ENCODE measurements around the gene ATOSA. TPM values are rescaled to one million over a fixed set of nuclear protein-coding genes. Genes with fewer than 3 reads are reported as not detected.

The ATOSA gene
- total RNA-seq, 1 experiment from 2014 or later: 13.2 TPM

- TF ChIP-seq ZNF219 (CRISPR knock-in tag; IDR thresholded peaks at IDR 0.05; ENCODE audit: borderline replicate concordance): no peak
- TF ChIP-seq, protein P1, sequence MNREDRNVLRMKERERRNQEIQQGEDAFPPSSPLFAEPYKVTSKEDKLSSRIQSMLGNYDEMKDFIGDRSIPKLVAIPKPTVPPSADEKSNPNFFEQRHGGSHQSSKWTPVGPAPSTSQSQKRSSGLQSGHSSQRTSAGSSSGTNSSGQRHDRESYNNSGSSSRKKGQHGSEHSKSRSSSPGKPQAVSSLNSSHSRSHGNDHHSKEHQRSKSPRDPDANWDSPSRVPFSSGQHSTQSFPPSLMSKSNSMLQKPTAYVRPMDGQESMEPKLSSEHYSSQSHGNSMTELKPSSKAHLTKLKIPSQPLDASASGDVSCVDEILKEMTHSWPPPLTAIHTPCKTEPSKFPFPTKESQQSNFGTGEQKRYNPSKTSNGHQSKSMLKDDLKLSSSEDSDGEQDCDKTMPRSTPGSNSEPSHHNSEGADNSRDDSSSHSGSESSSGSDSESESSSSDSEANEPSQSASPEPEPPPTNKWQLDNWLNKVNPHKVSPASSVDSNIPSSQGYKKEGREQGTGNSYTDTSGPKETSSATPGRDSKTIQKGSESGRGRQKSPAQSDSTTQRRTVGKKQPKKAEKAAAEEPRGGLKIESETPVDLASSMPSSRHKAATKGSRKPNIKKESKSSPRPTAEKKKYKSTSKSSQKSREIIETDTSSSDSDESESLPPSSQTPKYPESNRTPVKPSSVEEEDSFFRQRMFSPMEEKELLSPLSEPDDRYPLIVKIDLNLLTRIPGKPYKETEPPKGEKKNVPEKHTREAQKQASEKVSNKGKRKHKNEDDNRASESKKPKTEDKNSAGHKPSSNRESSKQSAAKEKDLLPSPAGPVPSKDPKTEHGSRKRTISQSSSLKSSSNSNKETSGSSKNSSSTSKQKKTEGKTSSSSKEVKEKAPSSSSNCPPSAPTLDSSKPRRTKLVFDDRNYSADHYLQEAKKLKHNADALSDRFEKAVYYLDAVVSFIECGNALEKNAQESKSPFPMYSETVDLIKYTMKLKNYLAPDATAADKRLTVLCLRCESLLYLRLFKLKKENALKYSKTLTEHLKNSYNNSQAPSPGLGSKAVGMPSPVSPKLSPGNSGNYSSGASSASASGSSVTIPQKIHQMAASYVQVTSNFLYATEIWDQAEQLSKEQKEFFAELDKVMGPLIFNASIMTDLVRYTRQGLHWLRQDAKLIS (CRISPR knock-in tag; IDR thresholded peaks at IDR 0.05; ENCODE audit: borderline replicate concordance): no peak
- no peak for TF ChIP-seq STAT6 (CRISPR knock-in tag; conservative IDR thresholded peaks at IDR 0.05; ENCODE audit: low read depth)
Measured at GRCh38 chr15:52681441-52681840, 2.3 kb upstream of the ATOSA start (continued).

DNA sequence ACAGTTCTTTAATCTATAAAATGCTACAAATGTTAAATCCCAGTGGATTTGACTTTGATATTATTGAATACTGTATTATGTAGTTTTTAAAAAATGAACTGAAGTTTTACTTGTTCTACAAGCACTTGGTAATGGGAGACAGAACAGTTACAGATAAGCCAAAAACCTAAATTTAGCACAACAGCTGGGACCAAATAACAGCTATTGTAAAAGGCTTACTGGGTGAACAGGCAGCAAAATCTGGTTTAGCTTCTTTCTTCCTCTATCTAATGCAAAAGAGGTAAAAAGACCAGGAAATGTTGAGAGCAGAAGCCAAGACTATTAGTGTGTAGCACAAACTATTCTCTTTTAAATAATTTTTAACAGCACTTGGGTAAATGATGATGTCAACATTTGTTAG, 1.6 kb upstream of the ATOSA start:
- Mint-ChIP-seq H3K4me3 (peak overlapping the region; percentile 98; the same call in 1 of the 2 replicates), H3K4me1 (peaks cover 19% of the 10 kb centered on the region), H3K27me3 (ENCODE audit: low read depth) (peaks cover 12% of the 10 kb centered on the region), H3K36me3 (no peaks in the 10 kb centered on the region), H3K27ac (no peak overlapping the region), H3K9me3 (no peaks in the 10 kb centered on the region)
- ChIA-PET CTCF (no interaction called here), POLR2A (interaction anchor here (0.6 kb wide), 1 partner anchor 71 kb away, joined by 3 read pairs; no protein-coding TSS in a partner anchor)
- DNase-seq (ENCODE audit: low spot score) (no peak), ATAC-seq (no peak)
- TF ChIP-seq ZMAT4 (CRISPR knock-in tag; IDR thresholded peaks at IDR 0.05): no peak
- TF ChIP-seq CBFB (CRISPR knock-in tag; IDR thresholded peaks at IDR 0.05; ENCODE audit: low read depth): no peak
- TF ChIP-seq TP53 (CRISPR knock-in tag; IDR thresholded peaks at IDR 0.05): no peak
- no peak for TF ChIP-seq EMX1 (CRISPR knock-in tag; IDR thresholded peaks at IDR 0.05)
- no peak for TF ChIP-seq MYBL2 (CRISPR knock-in tag; IDR thresholded peaks at IDR 0.05)
- TF ChIP-seq ATF3 (CRISPR knock-in tag; conservative IDR thresholded peaks at IDR 0.05): no peak
- TF ChIP-seq MAX (CRISPR knock-in tag; IDR thresholded peaks at IDR 0.05): no peak
- TF ChIP-seq RELA (CRISPR knock-in tag; IDR thresholded peaks at IDR 0.05; ENCODE audit: borderline replicate concordance): no peak
- TF ChIP-seq ZNF121 (CRISPR knock-in tag; IDR thresholded peaks at IDR 0.05): no peak
- no peak for TF ChIP-seq SMAD4 (CRISPR knock-in tag; IDR thresholded peaks at IDR 0.05)
- TF ChIP-seq, protein P2, sequence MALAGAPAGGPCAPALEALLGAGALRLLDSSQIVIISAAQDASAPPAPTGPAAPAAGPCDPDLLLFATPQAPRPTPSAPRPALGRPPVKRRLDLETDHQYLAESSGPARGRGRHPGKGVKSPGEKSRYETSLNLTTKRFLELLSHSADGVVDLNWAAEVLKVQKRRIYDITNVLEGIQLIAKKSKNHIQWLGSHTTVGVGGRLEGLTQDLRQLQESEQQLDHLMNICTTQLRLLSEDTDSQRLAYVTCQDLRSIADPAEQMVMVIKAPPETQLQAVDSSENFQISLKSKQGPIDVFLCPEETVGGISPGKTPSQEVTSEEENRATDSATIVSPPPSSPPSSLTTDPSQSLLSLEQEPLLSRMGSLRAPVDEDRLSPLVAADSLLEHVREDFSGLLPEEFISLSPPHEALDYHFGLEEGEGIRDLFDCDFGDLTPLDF (CRISPR knock-in tag; IDR thresholded peaks at IDR 0.05): no peak
- no peak for TF ChIP-seq NR1H2 (CRISPR knock-in tag; IDR thresholded peaks at IDR 0.05)
- TF ChIP-seq, protein P3, sequence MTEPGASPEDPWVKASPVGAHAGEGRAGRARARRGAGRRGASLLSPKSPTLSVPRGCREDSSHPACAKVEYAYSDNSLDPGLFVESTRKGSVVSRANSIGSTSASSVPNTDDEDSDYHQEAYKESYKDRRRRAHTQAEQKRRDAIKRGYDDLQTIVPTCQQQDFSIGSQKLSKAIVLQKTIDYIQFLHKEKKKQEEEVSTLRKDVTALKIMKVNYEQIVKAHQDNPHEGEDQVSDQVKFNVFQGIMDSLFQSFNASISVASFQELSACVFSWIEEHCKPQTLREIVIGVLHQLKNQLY (CRISPR knock-in tag; IDR thresholded peaks at IDR 0.05): no peak
- TF ChIP-seq, protein P4, sequence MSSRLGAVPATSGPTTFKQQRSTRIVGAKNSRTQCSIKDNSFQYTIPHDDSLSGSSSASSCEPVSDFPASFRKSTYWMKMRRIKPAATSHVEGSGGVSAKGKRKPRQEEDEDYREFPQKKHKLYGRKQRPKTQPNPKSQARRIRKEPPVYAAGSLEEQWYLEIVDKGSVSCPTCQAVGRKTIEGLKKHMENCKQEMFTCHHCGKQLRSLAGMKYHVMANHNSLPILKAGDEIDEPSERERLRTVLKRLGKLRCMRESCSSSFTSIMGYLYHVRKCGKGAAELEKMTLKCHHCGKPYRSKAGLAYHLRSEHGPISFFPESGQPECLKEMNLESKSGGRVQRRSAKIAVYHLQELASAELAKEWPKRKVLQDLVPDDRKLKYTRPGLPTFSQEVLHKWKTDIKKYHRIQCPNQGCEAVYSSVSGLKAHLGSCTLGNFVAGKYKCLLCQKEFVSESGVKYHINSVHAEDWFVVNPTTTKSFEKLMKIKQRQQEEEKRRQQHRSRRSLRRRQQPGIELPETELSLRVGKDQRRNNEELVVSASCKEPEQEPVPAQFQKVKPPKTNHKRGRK (CRISPR knock-in tag; IDR thresholded peaks at IDR 0.05; ENCODE audit: borderline replicate concordance): no peak
- no peak for TF ChIP-seq JAZF1 (CRISPR knock-in tag; IDR thresholded peaks at IDR 0.05)
- TF ChIP-seq, protein P5, sequence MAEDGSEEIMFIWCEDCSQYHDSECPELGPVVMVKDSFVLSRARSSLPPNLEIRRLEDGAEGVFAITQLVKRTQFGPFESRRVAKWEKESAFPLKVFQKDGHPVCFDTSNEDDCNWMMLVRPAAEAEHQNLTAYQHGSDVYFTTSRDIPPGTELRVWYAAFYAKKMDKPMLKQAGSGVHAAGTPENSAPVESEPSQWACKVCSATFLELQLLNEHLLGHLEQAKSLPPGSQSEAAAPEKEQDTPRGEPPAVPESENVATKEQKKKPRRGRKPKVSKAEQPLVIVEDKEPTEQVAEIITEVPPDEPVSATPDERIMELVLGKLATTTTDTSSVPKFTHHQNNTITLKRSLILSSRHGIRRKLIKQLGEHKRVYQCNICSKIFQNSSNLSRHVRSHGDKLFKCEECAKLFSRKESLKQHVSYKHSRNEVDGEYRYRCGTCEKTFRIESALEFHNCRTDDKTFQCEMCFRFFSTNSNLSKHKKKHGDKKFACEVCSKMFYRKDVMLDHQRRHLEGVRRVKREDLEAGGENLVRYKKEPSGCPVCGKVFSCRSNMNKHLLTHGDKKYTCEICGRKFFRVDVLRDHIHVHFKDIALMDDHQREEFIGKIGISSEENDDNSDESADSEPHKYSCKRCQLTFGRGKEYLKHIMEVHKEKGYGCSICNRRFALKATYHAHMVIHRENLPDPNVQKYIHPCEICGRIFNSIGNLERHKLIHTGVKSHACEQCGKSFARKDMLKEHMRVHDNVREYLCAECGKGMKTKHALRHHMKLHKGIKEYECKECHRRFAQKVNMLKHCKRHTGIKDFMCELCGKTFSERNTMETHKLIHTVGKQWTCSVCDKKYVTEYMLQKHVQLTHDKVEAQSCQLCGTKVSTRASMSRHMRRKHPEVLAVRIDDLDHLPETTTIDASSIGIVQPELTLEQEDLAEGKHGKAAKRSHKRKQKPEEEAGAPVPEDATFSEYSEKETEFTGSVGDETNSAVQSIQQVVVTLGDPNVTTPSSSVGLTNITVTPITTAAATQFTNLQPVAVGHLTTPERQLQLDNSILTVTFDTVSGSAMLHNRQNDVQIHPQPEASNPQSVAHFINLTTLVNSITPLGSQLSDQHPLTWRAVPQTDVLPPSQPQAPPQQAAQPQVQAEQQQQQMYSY (CRISPR knock-in tag; IDR thresholded peaks at IDR 0.05): no peak
- no peak for TF ChIP-seq SOX15 (CRISPR knock-in tag; IDR thresholded peaks at IDR 0.05)
- no peak for TF ChIP-seq NFYB (CRISPR knock-in tag; conservative IDR thresholded peaks at IDR 0.05; ENCODE audit: low read depth)
